Measurements from ENCODE around the gene DCAF8L1.

DNA sequence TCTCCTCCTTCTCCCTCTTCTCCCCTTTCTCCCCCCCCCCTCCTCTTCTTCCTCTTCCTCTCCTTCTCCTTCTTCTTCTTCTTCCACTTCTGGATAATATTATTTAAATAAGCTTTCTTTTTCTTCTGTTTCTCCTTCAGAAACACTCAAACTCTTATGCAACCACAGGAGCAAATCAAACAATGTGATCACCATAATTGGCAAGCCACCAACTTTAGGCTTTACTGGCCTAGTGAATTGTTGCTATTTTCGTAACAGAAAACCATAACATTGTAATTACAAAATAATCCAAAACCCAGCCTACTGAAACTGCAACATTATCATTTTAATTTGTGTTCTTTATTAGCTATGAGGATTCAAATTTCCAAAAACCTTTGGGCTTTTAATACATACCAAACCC lies 14.3 kb downstream of the DCAF8L1 start:
- TF ChIP-seq, protein P1, sequence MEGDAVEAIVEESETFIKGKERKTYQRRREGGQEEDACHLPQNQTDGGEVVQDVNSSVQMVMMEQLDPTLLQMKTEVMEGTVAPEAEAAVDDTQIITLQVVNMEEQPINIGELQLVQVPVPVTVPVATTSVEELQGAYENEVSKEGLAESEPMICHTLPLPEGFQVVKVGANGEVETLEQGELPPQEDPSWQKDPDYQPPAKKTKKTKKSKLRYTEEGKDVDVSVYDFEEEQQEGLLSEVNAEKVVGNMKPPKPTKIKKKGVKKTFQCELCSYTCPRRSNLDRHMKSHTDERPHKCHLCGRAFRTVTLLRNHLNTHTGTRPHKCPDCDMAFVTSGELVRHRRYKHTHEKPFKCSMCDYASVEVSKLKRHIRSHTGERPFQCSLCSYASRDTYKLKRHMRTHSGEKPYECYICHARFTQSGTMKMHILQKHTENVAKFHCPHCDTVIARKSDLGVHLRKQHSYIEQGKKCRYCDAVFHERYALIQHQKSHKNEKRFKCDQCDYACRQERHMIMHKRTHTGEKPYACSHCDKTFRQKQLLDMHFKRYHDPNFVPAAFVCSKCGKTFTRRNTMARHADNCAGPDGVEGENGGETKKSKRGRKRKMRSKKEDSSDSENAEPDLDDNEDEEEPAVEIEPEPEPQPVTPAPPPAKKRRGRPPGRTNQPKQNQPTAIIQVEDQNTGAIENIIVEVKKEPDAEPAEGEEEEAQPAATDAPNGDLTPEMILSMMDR (IDR thresholded peaks at IDR 0.05): no peak
- TF ChIP-seq POLR2A (IDR thresholded peaks at IDR 0.05): no peak
